ENCODE results near the gene TFF1.

GRCh38 chr21:42404539-42404938 is 38.2 kb upstream of the TFF1 start:
- TF ChIP-seq POLR2AphosphoS5 (IDR thresholded peaks at IDR 0.05; ENCODE audit: borderline replicate concordance, low read depth, low read length) (no peak), EZH2 (IDR thresholded peaks at IDR 0.05) (no peak)
